ENCODE measurements around the gene SLC6A19.

DNA sequence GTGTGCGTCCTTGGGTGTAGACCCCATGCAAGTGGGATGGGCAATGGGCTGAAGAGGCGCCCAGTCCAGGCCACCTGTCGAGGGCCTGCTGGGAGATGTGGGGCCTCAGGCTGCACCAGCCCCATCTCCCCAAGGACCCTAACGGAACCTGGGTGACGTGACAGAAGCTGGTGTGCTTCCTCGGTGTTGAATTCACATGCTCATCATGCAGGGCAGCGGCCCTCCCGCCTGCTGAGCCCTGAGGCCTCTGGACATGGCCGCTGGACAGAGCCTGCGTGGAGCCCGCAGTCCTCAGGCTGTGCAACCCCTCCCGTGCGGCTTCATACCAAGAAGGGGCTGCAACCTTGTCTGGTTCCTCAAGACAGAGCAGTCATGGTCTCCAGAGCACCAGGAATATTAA is 66.7 kb downstream of the SLC6A19 start:
- TF ChIP-seq, protein P1, sequence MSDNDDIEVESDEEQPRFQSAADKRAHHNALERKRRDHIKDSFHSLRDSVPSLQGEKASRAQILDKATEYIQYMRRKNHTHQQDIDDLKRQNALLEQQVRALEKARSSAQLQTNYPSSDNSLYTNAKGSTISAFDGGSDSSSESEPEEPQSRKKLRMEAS (IDR thresholded peaks at IDR 0.05; ENCODE audit: low read depth, low read length), result no peak
- TF ChIP-seq POU2F2 (IDR thresholded peaks at IDR 0.05; ENCODE audit: borderline replicate concordance, low read depth, low read length), result no peak
- no peak for TF ChIP-seq YY1 (IDR thresholded peaks at IDR 0.05; ENCODE audit: low read depth, low read length)
- TF ChIP-seq SRF (IDR thresholded peaks at IDR 0.05; ENCODE audit: low read depth in 2 of 2, low read length in 2 of 2), result no peak
- no peak for TF ChIP-seq SREBF2 (IDR thresholded peaks at IDR 0.05; ENCODE audit: low read length)
- TF ChIP-seq, protein P2, sequence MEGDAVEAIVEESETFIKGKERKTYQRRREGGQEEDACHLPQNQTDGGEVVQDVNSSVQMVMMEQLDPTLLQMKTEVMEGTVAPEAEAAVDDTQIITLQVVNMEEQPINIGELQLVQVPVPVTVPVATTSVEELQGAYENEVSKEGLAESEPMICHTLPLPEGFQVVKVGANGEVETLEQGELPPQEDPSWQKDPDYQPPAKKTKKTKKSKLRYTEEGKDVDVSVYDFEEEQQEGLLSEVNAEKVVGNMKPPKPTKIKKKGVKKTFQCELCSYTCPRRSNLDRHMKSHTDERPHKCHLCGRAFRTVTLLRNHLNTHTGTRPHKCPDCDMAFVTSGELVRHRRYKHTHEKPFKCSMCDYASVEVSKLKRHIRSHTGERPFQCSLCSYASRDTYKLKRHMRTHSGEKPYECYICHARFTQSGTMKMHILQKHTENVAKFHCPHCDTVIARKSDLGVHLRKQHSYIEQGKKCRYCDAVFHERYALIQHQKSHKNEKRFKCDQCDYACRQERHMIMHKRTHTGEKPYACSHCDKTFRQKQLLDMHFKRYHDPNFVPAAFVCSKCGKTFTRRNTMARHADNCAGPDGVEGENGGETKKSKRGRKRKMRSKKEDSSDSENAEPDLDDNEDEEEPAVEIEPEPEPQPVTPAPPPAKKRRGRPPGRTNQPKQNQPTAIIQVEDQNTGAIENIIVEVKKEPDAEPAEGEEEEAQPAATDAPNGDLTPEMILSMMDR (IDR thresholded peaks at IDR 0.05 in 2 of 3, conservative IDR thresholded peaks at IDR 0.05 in 1 of 3; ENCODE audit: control insufficient read depth in 2 of 3, extremely low read depth in 1 of 3, insufficient read depth in 1 of 3, low read depth in 3 of 3, low read length in 3 of 3), result no peak
- TF ChIP-seq, protein P3, sequence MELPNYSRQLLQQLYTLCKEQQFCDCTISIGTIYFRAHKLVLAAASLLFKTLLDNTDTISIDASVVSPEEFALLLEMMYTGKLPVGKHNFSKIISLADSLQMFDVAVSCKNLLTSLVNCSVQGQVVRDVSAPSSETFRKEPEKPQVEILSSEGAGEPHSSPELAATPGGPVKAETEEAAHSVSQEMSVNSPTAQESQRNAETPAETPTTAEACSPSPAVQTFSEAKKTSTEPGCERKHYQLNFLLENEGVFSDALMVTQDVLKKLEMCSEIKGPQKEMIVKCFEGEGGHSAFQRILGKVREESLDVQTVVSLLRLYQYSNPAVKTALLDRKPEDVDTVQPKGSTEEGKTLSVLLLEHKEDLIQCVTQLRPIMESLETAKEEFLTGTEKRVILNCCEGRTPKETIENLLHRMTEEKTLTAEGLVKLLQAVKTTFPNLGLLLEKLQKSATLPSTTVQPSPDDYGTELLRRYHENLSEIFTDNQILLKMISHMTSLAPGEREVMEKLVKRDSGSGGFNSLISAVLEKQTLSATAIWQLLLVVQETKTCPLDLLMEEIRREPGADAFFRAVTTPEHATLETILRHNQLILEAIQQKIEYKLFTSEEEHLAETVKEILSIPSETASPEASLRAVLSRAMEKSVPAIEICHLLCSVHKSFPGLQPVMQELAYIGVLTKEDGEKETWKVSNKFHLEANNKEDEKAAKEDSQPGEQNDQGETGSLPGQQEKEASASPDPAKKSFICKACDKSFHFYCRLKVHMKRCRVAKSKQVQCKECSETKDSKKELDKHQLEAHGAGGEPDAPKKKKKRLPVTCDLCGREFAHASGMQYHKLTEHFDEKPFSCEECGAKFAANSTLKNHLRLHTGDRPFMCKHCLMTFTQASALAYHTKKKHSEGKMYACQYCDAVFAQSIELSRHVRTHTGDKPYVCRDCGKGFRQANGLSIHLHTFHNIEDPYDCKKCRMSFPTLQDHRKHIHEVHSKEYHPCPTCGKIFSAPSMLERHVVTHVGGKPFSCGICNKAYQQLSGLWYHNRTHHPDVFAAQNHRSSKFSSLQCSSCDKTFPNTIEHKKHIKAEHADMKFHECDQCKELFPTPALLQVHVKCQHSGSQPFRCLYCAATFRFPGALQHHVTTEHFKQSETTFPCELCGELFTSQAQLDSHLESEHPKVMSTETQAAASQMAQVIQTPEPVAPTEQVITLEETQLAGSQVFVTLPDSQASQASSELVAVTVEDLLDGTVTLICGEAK (IDR thresholded peaks at IDR 0.05; ENCODE audit: borderline replicate concordance), result no peak
- no peak for TF ChIP-seq SUZ12 (IDR thresholded peaks at IDR 0.05; ENCODE audit: unreplicated experiment)
- no peak for TF ChIP-seq CHD2 (IDR thresholded peaks at IDR 0.05; ENCODE audit: borderline replicate concordance, low read depth, low read length)
- TF ChIP-seq ZNF274 (IDR thresholded peaks at IDR 0.05; ENCODE audit: insufficient read depth, insufficient read length), result no peak
- TF ChIP-seq, protein P4, sequence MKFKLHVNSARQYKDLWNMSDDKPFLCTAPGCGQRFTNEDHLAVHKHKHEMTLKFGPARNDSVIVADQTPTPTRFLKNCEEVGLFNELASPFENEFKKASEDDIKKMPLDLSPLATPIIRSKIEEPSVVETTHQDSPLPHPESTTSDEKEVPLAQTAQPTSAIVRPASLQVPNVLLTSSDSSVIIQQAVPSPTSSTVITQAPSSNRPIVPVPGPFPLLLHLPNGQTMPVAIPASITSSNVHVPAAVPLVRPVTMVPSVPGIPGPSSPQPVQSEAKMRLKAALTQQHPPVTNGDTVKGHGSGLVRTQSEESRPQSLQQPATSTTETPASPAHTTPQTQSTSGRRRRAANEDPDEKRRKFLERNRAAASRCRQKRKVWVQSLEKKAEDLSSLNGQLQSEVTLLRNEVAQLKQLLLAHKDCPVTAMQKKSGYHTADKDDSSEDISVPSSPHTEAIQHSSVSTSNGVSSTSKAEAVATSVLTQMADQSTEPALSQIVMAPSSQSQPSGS (IDR thresholded peaks at IDR 0.05; ENCODE audit: low read length), result no peak
- TF ChIP-seq, protein P5, sequence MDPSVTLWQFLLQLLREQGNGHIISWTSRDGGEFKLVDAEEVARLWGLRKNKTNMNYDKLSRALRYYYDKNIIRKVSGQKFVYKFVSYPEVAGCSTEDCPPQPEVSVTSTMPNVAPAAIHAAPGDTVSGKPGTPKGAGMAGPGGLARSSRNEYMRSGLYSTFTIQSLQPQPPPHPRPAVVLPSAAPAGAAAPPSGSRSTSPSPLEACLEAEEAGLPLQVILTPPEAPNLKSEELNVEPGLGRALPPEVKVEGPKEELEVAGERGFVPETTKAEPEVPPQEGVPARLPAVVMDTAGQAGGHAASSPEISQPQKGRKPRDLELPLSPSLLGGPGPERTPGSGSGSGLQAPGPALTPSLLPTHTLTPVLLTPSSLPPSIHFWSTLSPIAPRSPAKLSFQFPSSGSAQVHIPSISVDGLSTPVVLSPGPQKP (IDR thresholded peaks at IDR 0.05; ENCODE audit: low read depth, low read length), result no peak
- no peak for TF ChIP-seq EZH2 (IDR thresholded peaks at IDR 0.05; ENCODE audit: borderline replicate concordance, control insufficient read depth, low read depth, low read length)

Measured in GM12878 (cell line).